HepG2 (cell line): Measurements from ENCODE around the gene UNC93A. TPM values are rescaled to one million over a fixed set of nuclear protein-coding genes. Genes with fewer than 3 reads are reported as not detected.

Experiments
- CCAR2 ChIP-seq: fragments of 200-400 bp; formaldehyde crosslinking; optimal IDR thresholded peaks from 2 replicates; pipeline ENCODE3; 2018; ENCODE audit warnings: low read depth, mild to moderate bottlenecking, low read length, moderate library complexity
- FOXJ3 ChIP-seq: sonication (generic); formaldehyde crosslinking; IDR thresholded peaks from 2 replicates; pipeline ENCODE4 v1.4.0; 2020; ENCODE audit warnings: missing genetic modification reagents, mild to moderate bottlenecking, borderline replicate concordance
- MZF1 ChIP-seq: sonication (generic); formaldehyde crosslinking; IDR thresholded peaks from 2 replicates; pipeline ENCODE4 v1.8.1; 2023; ENCODE audit warnings: mild to moderate bottlenecking, missing genetic modification reagents, borderline replicate concordance
- ZBTB42 ChIP-seq: sonication (generic); formaldehyde crosslinking; IDR thresholded peaks from 2 replicates; pipeline ENCODE4 v1.5.0; 2020; ENCODE audit warnings: mild to moderate bottlenecking, missing genetic modification reagents
- ZFP90 ChIP-seq: sonication (generic); formaldehyde crosslinking; IDR thresholded peaks from 2 replicates; pipeline ENCODE4 v1.8.0; 2022; ENCODE audit warnings: missing genetic modification reagents, mild to moderate bottlenecking, inconsistent platforms, borderline replicate concordance
- ZNF546 ChIP-seq: sonication (generic); formaldehyde crosslinking; conservative IDR thresholded peaks from 2 replicates; pipeline ENCODE4 v1.8.1; 2023; ENCODE audit warnings: mild to moderate bottlenecking, missing genetic modification reagents
- ZNF549 ChIP-seq: sonication (generic); formaldehyde crosslinking; IDR thresholded peaks from 2 replicates; pipeline ENCODE4 v1.5.0; 2020; ENCODE audit warnings: missing genetic modification reagents
- ZNF556 ChIP-seq: sonication (generic); formaldehyde crosslinking; IDR thresholded peaks from 2 replicates; pipeline ENCODE4 v1.4.0; 2020; ENCODE audit warnings: mild to moderate bottlenecking, missing genetic modification reagents, borderline replicate concordance
- ZNF614 ChIP-seq: IDR thresholded peaks from 2 replicates; pipeline ENCODE4 v1.6.1; 2018; ENCODE audit warnings: missing biosample characterization, missing genetic modification reagents, inconsistent platforms, borderline replicate concordance
- polyA plus RNA-seq, 8 experiments: library from polyadenylated mRNA; depleted of rRNA in 3 of 8; stranded (reverse) in 7 of 8; unstranded in 1 of 8; fragments of >200 nt; fragmentation: Illumina TruSeq in 4 of 8; extraction: Trizol in 4 of 8; gene quantifications; 2 replicates each; pipeline versions ENCODE4 v1.2.1 to v1.2.3, GENCODE V29; 2011 to 2016; ENCODE audit warnings: low read depth in 4 of 8, missing spikeins in 1 of 8, mixed read lengths in 1 of 8; ENCODE audit not compliant: insufficient read depth in 1 of 8
- total RNA-seq, 5 experiments: library from RNA; depleted of rRNA; stranded (reverse); fragments of >200 nt; fragmentation: Illumina TruSeq; extraction: Trizol; gene quantifications; 2 replicates each; pipeline ENCODE4 v1.2.3, GENCODE V29; 2016; ENCODE audit warnings: low read depth in 1 of 5
- TF ChIP-seq, protein P1 (sequence below): sonication (generic); formaldehyde crosslinking; IDR thresholded peaks from 2 replicates; pipeline ENCODE4 v1.5.0; 2020; ENCODE audit warnings: mild to moderate bottlenecking, missing genetic modification reagents
- TF ChIP-seq, protein P2 (sequence below): sonication (generic); formaldehyde crosslinking; IDR thresholded peaks from 2 replicates; pipeline ENCODE4 v1.5.0; 2020; ENCODE audit warnings: mild to moderate bottlenecking, missing genetic modification reagents, moderate library complexity
- TF ChIP-seq, protein P3 (sequence below): sonication (generic); formaldehyde crosslinking; IDR thresholded peaks from 2 replicates; pipeline ENCODE4 v1.4.0; 2020; ENCODE audit warnings: mild to moderate bottlenecking, missing genetic modification reagents, borderline replicate concordance
- TF ChIP-seq, protein P4 (sequence below): sonication (generic); formaldehyde crosslinking; conservative IDR thresholded peaks from 2 replicates; pipeline ENCODE4 v1.4.0; 2020; ENCODE audit warnings: missing genetic modification reagents
- TF ChIP-seq, protein P5 (sequence below): sonication (generic); formaldehyde crosslinking; IDR thresholded peaks from 2 replicates; pipeline ENCODE4 v1.4.0; 2020; ENCODE audit warnings: mild to moderate bottlenecking, missing genetic modification reagents

UNC93A gene
- total and polyA plus RNA-seq, 2 of the 13 experiments (the other 11 are each of a cell fraction or from before 2014, with no cell fraction given), result 11.0 to 42.7 TPM

DNA sequence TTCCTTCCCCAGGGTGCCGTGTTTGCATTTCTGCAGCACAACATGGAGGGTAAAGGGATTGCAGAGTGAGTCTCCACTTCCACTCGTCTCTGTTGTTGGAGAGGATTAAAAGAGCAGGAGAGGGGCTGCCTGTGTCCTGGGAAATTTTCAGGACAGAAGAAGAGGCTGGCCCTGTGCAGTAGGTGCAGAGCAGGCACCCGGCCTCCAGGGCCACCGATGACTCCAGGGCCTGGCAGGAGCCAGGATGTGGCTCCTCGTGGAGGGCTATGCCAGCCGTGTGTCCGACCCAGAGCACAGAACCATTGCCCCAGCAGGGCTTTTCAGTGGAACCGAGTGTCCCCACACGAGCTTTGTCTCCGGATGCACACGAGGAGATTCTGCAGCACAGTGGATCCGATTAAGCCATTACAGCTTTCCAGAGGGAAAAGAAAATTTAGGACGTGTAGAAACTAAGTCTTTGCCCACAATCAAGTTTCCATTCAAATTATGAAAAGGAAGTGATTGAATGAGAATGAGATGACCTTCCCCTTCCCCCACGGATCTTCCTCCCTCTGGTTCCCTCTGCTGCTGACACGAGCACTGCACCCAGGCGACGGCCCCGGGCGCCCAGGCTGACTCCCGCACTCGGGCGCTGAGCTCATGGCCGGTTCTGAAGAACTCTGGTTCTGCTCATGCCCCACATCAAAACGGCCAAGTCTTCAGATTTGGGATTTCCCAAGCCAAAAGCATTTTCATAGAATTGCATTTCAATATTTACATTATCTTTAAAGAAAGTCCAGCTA is 43.1 kb upstream of the UNC93A start (continued):
- TF ChIP-seq, protein P1, sequence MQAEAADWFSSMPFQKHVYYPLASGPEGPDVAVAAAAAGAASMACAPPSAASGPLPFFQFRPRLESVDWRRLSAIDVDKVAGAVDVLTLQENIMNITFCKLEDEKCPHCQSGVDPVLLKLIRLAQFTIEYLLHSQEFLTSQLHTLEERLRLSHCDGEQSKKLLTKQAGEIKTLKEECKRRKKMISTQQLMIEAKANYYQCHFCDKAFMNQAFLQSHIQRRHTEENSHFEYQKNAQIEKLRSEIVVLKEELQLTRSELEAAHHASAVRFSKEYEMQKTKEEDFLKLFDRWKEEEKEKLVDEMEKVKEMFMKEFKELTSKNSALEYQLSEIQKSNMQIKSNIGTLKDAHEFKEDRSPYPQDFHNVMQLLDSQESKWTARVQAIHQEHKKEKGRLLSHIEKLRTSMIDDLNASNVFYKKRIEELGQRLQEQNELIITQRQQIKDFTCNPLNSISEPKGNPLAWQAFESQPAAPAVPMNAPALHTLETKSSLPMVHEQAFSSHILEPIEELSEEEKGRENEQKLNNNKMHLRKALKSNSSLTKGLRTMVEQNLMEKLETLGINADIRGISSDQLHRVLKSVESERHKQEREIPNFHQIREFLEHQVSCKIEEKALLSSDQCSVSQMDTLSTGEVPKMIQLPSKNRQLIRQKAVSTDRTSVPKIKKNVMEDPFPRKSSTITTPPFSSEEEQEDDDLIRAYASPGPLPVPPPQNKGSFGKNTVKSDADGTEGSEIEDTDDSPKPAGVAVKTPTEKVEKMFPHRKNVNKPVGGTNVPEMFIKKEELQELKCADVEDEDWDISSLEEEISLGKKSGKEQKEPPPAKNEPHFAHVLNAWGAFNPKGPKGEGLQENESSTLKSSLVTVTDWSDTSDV, result no peak
- TF ChIP-seq, protein P2, sequence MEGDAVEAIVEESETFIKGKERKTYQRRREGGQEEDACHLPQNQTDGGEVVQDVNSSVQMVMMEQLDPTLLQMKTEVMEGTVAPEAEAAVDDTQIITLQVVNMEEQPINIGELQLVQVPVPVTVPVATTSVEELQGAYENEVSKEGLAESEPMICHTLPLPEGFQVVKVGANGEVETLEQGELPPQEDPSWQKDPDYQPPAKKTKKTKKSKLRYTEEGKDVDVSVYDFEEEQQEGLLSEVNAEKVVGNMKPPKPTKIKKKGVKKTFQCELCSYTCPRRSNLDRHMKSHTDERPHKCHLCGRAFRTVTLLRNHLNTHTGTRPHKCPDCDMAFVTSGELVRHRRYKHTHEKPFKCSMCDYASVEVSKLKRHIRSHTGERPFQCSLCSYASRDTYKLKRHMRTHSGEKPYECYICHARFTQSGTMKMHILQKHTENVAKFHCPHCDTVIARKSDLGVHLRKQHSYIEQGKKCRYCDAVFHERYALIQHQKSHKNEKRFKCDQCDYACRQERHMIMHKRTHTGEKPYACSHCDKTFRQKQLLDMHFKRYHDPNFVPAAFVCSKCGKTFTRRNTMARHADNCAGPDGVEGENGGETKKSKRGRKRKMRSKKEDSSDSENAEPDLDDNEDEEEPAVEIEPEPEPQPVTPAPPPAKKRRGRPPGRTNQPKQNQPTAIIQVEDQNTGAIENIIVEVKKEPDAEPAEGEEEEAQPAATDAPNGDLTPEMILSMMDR (CRISPR knock-in tag), result peak; percentile 22; the same call in 1 of the 2 replicates
- TF ChIP-seq, protein P3, sequence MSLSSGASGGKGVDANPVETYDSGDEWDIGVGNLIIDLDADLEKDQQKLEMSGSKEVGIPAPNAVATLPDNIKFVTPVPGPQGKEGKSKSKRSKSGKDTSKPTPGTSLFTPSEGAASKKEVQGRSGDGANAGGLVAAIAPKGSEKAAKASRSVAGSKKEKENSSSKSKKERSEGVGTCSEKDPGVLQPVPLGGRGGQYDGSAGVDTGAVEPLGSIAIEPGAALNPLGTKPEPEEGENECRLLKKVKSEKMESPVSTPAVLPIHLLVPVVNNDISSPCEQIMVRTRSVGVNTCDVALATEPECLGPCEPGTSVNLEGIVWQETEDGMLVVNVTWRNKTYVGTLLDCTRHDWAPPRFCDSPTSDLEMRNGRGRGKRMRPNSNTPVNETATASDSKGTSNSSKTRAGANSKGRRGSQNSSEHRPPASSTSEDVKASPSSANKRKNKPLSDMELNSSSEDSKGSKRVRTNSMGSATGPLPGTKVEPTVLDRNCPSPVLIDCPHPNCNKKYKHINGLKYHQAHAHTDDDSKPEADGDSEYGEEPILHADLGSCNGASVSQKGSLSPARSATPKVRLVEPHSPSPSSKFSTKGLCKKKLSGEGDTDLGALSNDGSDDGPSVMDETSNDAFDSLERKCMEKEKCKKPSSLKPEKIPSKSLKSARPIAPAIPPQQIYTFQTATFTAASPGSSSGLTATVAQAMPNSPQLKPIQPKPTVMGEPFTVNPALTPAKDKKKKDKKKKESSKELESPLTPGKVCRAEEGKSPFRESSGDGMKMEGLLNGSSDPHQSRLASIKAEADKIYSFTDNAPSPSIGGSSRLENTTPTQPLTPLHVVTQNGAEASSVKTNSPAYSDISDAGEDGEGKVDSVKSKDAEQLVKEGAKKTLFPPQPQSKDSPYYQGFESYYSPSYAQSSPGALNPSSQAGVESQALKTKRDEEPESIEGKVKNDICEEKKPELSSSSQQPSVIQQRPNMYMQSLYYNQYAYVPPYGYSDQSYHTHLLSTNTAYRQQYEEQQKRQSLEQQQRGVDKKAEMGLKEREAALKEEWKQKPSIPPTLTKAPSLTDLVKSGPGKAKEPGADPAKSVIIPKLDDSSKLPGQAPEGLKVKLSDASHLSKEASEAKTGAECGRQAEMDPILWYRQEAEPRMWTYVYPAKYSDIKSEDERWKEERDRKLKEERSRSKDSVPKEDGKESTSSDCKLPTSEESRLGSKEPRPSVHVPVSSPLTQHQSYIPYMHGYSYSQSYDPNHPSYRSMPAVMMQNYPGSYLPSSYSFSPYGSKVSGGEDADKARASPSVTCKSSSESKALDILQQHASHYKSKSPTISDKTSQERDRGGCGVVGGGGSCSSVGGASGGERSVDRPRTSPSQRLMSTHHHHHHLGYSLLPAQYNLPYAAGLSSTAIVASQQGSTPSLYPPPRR (CRISPR knock-in tag), result no peak
- TF ChIP-seq, protein P4, sequence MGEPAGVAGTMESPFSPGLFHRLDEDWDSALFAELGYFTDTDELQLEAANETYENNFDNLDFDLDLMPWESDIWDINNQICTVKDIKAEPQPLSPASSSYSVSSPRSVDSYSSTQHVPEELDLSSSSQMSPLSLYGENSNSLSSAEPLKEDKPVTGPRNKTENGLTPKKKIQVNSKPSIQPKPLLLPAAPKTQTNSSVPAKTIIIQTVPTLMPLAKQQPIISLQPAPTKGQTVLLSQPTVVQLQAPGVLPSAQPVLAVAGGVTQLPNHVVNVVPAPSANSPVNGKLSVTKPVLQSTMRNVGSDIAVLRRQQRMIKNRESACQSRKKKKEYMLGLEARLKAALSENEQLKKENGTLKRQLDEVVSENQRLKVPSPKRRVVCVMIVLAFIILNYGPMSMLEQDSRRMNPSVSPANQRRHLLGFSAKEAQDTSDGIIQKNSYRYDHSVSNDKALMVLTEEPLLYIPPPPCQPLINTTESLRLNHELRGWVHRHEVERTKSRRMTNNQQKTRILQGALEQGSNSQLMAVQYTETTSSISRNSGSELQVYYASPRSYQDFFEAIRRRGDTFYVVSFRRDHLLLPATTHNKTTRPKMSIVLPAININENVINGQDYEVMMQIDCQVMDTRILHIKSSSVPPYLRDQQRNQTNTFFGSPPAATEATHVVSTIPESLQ (CRISPR knock-in tag), result no peak
- TF ChIP-seq CCAR2 (no peak), ZNF546 (CRISPR knock-in tag) (no peak), ZBTB42 (CRISPR knock-in tag) (no peak), ZNF549 (CRISPR knock-in tag) (no peak), MZF1 (CRISPR knock-in tag) (no peak), ZNF614 (no peak), ZFP90 (CRISPR knock-in tag) (no peak), FOXJ3 (no peak), ZNF556 (CRISPR knock-in tag) (no peak)
- TF ChIP-seq, protein P5, sequence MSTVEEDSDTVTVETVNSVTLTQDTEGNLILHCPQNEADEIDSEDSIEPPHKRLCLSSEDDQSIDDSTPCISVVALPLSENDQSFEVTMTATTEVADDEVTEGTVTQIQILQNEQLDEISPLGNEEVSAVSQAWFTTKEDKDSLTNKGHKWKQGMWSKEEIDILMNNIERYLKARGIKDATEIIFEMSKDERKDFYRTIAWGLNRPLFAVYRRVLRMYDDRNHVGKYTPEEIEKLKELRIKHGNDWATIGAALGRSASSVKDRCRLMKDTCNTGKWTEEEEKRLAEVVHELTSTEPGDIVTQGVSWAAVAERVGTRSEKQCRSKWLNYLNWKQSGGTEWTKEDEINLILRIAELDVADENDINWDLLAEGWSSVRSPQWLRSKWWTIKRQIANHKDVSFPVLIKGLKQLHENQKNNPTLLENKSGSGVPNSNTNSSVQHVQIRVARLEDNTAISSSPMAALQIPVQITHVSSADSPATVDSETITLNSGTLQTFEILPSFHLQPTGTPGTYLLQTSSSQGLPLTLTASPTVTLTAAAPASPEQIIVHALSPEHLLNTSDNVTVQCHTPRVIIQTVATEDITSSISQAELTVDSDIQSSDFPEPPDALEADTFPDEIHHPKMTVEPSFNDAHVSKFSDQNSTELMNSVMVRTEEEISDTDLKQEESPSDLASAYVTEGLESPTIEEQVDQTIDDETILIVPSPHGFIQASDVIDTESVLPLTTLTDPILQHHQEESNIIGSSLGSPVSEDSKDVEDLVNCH (CRISPR knock-in tag), result no peak
